AG04450 (cell line): ENCODE measurements around the gene RASGEF1C. TPM values are rescaled to one million over a fixed set of nuclear protein-coding genes. Genes with fewer than 3 reads are reported as not detected.

Source experiments
- CTCF ChIA-PET: fragments of 300-600, 350-600 bp; formaldehyde crosslinking; extraction: SDS; loops from one replicate; lab custom pipeline; 2022; ENCODE audit warnings: antibody characterized with exemption, inconsistent platforms; lab: Charles Lee
- POLR2A ChIA-PET: fragments of 350-600 bp; formaldehyde crosslinking; extraction: SDS; loops from one replicate; lab custom pipeline; 2021; ENCODE audit warnings: antibody characterized with exemption, inconsistent platforms; lab: Yijun Ruan, JAX
- DNase-seq: peaks from one replicate; pipeline ENCODE4 v3.0.0-alpha.2; 2011; ENCODE audit warnings: low read depth, low spot score
- H3K27ac ChIP-seq: one replicate; pipeline ENCODE4 v1.5.1; 2012; ENCODE audit warnings: low read depth, low read length, control low read depth
- H3K27me3 ChIP-seq: one replicate; pipeline ENCODE4 v1.6.0; 2012; ENCODE audit warnings: low read length; ENCODE audit not compliant: control insufficient read depth, insufficient read depth
- H3K4me3 ChIP-seq: 2 replicates; pipeline ENCODE4 v1.5.1; 2011; ENCODE audit warnings: mild to moderate bottlenecking, low read depth, low read length, control low read depth
- H3K9me3 ChIP-seq: 2 replicates; pipeline ENCODE4 v1.5.1; 2012; ENCODE audit warnings: low read length; ENCODE audit not compliant: control insufficient read depth, insufficient read depth
- CTCF ChIP-seq: IDR thresholded peaks from 2 replicates; pipeline ENCODE4 v1.5.1; 2011; ENCODE audit warnings: low read depth, low read length, control low read depth, inconsistent platforms
- polyA plus RNA-seq: library from polyadenylated mRNA; depleted of rRNA; stranded (reverse); fragments of >200 nt; gene quantifications from 2 replicates; pipeline ENCODE4 v1.2.3, GENCODE V29; 2011

RASGEF1C gene
- polyA plus RNA-seq, 1 experiment: not detected

- no peak overlapping the region for H3K27ac ChIP-seq
- no peak for DNase-seq
- ChIA-PET CTCF (no interaction called here), POLR2A (no interaction called here)
- TF ChIP-seq CTCF: no peak
- peaks cover under 1% of the 10 kb centered on the region; the same call in 1 of the 2 replicates for H3K9me3 ChIP-seq
- H3K27me3 ChIP-seq: peaks cover 3% of the 10 kb centered on the region
- no peak overlapping the region for H3K4me3 ChIP-seq
Measured at GRCh38 chr5:180170810-180171567, 38.0 kb downstream of the RASGEF1C start.

DNA sequence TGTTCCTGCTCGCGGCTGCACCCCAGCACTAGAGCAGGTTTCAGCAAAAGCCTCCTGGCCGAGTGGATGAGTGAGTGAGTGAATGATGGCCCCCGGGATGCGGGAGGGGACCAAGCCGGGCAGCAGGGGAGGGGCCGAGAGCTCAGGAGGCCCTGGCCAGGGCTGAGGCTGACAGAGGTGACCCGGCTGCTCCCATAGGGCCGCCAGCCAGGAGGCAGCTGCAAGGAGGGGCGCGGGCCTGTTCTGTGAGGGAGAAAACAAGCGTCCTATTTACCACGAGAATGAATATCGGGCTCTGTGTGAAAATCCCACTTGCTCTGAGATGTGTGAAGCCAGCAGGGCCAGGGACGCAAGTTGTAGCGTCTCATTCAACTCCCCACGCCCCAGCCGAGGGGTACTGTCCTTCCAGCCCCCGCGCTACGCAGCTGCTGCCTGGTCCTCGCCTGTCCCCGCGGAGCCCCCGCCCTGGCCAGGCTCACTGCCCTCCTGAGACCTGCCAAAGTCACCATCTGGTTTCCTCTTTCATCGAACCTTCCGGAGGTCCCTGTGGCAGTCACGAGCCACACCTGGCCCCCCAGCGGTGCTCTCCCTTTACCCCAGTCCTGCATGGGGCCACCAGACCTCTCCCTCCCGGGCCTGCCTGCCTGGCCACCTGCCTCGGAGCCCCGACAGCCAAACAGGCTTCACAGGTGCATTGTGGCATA lies 38.8 kb downstream of the RASGEF1C start:
- ChIA-PET CTCF (no interaction called here), POLR2A (no interaction called here)
- no peak overlapping the region for H3K4me3 ChIP-seq
- H3K27ac ChIP-seq: no peak overlapping the region
- H3K9me3 ChIP-seq: no peaks in the 10 kb centered on the region; the same call in 1 of the 2 replicates
- peaks cover 3% of the 10 kb centered on the region for H3K27me3 ChIP-seq
- DNase-seq: no peak
- no peak for TF ChIP-seq CTCF

GRCh38 chr5:180169248-180170105 lies 39.5 kb downstream of the RASGEF1C start:
- POLR2A ChIA-PET: no interaction called here
- Histone ChIP-seq H3K27me3 (peaks cover 3% of the 10 kb centered on the region), H3K9me3 (no peaks in the 10 kb centered on the region; the same call in 1 of the 2 replicates), H3K27ac (no peak overlapping the region), H3K4me3 (no peak overlapping the region)
- DNase-seq: no peak
- CTCF ChIA-PET: interaction anchor here (0.5 kb wide), 1 partner anchor 93 kb away, joined by 3 read pairs; no protein-coding TSS in a partner anchor
- TF ChIP-seq CTCF: no peak

- ChIA-PET CTCF (no interaction called here), POLR2A (no interaction called here)
- Histone ChIP-seq H3K4me3 (no peak overlapping the region), H3K27me3 (peaks cover 3% of the 10 kb centered on the region), H3K9me3 (no peaks in the 10 kb centered on the region; the same call in 1 of the 2 replicates), H3K27ac (no peak overlapping the region)
- no peak for TF ChIP-seq CTCF
- DNase-seq: no peak
Measured at GRCh38 chr5:180168758-180169157, 40.3 kb downstream of the RASGEF1C start.
